Right atrium auricular region (tissue), 2 donors: Measurements from ENCODE around the gene FBXO11. TPM values are rescaled to one million over a fixed set of nuclear protein-coding genes. Genes with fewer than 3 reads are reported as not detected.
A peak's percentile ranks its signal among the peaks of the same experiment; 100 is the strongest.

Experiments
- DNase-seq: peaks from one replicate; pipeline ENCODE4 v3.0.0-alpha.2; 2019; ENCODE audit warnings: low spot score
- H3K27ac ChIP-seq, 2 donors: fragments of 200-600 bp; sonication (generic); 1 replicate in 1 of 2; 2 replicates in 1 of 2; pipeline ENCODE4 v1.5.1; 2016 to 2019
- H3K27me3 ChIP-seq, 2 donors: fragments of 200-600 bp; sonication (generic); one replicate each; pipeline versions ENCODE4 v1.5.1 to v1.6.0; 2017 to 2019
- H3K36me3 ChIP-seq: fragments of 200-600 bp; sonication (generic); one replicate; pipeline ENCODE4 v1.5.1; 2016
- H3K4me1 ChIP-seq, 2 donors: fragments of 200-600 bp; sonication (generic); one replicate each; pipeline versions ENCODE4 v1.5.1 to v1.6.0; 2017 to 2019
- H3K4me3 ChIP-seq, 2 donors: fragments of 200-600 bp; sonication (generic); 1 replicate in 1 of 2; 2 replicates in 1 of 2; pipeline ENCODE4 v1.5.1; 2017 to 2019; ENCODE audit warnings: mild to moderate bottlenecking in 1 of 2, moderate library complexity in 1 of 2
- H3K9me3 ChIP-seq, 2 donors: fragments of 200-600 bp; sonication (generic); one replicate each; pipeline ENCODE4 v1.5.1; 2019
- total RNA-seq, 2 donors: library from RNA; depleted of rRNA; stranded (reverse); fragments of >200 nt; gene quantifications; one replicate each; pipeline ENCODE4 v1.1.0, GENCODE V29; 2016
- TF ChIP-seq, protein P1 (sequence below), 2 donors: fragments of 200-600 bp; sonication (generic); IDR thresholded peaks; one replicate each; pipeline ENCODE4 v1.5.1; 2019; ENCODE audit warnings: antibody characterized with exemption in 2 of 2

FBXO11 gene
- total RNA-seq, result 10 to 100 TPM; 28.6 to 31.7 TPM

DNA sequence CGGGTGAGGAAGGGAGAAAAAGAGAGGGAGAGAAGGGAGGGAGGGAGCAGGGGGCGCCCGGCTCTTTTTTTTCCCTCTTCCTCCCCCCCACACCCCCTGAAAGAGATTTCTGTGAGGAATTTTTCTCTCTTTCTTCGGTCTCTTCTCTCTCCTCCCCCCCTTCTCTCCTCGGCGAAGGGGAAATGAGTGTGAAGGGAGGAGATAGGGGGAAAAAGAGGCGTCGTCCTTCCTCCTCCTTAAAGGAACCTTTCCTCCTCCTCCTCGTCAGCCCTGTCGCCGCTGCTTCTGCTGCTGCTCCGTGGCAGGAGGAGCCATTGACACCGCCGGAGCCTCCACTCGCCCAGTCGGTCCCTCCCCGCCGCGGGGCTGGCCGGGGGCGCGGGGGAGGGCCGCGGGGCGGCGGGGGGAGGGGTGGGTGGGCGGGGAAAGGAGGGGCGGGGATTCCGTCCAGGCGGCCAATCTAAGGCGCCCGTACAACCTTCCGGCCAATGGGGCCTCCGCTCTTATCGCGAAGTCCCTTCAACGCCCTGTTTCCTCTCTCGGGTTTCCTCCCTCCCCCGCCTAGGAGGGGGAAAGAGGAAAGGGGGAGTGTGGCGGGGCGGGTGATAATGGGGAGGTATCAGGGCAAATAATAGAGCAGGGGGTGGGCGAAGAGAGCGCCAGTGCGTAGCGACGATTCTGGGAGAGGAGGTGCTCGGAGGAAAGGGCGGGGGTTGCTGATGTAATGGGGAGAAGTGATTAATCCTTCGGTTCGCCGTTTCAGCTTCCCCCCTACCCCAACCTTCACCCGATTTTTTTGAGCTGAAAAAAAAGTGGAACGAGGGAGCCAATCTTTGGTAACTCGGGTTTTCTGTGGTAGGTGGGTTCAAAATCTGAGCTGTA, at the start of gene FBXO11:
FBXO11 (minus strand) TSS at position 342 of the 882 bp plus-strand sequence. CDS start 778 bp downstream, outside the sequence.
- Histone ChIP-seq H3K4me3 (peak within 1 kb of the TSS; percentile 89 to 96), H3K27me3 (no peaks in the 10 kb centered on the region), H3K9me3 (no peaks in the 10 kb centered on the region), H3K27ac (peak within 1 kb of the TSS; percentile 99), H3K4me1 (peaks cover 0 to 31% of the 10 kb centered on the region in 2 donors), H3K36me3 (no peaks in the 10 kb centered on the region)
- TF ChIP-seq, protein P1, sequence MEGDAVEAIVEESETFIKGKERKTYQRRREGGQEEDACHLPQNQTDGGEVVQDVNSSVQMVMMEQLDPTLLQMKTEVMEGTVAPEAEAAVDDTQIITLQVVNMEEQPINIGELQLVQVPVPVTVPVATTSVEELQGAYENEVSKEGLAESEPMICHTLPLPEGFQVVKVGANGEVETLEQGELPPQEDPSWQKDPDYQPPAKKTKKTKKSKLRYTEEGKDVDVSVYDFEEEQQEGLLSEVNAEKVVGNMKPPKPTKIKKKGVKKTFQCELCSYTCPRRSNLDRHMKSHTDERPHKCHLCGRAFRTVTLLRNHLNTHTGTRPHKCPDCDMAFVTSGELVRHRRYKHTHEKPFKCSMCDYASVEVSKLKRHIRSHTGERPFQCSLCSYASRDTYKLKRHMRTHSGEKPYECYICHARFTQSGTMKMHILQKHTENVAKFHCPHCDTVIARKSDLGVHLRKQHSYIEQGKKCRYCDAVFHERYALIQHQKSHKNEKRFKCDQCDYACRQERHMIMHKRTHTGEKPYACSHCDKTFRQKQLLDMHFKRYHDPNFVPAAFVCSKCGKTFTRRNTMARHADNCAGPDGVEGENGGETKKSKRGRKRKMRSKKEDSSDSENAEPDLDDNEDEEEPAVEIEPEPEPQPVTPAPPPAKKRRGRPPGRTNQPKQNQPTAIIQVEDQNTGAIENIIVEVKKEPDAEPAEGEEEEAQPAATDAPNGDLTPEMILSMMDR (IDR thresholded peaks at IDR 0.05), result peak in 1 of 2 donors; percentile 69
- peak; percentile 97 for DNase-seq

DNA sequence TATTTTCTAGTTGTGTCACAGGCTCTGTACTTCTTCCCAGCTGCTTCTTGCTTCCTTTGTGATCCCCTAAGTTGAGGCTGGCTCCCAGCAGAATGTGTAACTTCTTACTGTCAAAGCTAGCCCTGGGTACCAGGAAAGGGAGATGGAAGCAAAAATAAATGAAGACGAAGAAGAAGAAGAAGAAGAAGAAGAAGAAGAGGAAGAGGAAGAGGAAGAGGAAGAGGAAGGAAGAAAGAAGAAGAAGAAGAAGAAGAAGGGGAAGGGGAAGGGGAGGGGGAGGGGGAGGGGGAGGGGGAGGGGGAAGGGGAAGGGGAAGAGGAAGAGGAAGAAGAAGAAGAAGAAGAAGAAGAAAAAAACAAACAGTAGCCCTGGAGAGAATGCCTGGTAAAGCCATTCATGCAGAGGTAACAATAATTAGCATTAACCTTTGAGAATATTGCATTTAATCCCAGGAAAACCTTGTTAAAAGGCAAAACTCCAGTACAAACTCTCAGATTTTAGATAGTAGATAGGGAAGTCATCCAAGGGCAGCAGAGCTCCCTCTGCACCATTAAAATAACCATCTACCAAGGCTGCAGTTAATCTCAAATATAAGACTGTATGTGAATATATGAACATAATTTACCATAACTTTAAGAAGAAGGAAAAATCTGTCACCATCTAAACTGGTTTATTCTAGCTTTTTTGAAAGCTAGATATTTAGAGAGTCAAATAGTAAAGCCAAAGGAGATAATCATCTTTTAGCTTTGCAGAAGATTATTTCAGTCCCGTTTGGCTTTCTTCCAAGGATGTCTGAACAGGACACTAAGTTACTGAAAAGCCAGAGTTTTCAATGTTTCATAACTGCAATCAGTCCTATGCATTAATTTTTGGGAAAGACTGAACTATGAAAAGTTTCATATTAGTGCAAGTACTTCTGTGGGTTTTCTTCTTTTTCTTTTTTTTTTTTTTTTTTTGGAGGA, 44.3 kb upstream of the FBXO11 start:
- no peaks in the 10 kb centered on the region for H3K9me3 ChIP-seq
- DNase-seq, result no peak
- H3K4me3 ChIP-seq, result no peak overlapping the region
- TF ChIP-seq, protein P1 (IDR thresholded peaks at IDR 0.05), result no peak
- H3K27me3 ChIP-seq, result no peaks in the 10 kb centered on the region
- H3K36me3 ChIP-seq, result no peaks in the 10 kb centered on the region
- H3K4me1 ChIP-seq, result no peaks in the 10 kb centered on the region
- H3K27ac ChIP-seq, result no peak overlapping the region

DNA sequence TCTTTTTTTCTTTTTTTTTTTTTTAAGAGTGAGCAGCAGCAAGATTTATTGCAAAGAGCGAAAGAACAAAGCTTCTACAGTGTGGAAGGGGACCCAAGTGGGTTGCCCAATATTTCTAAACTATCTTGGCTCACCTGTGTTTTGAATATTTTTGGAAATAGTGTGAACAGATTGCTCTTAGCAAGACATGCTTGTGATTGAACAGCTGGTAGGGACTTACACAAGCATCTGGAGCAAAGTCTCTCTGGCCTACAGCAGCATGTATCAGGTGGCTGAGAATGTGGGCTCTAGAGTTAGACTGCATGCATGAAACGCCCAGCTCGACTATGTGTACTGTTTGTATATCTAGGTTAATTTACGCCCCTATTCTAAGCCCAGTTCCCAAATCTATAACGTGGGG, 40.3 kb upstream of the FBXO11 start:
- Histone ChIP-seq H3K27ac (no peak overlapping the region), H3K9me3 (no peaks in the 10 kb centered on the region), H3K4me3 (no peak overlapping the region), H3K27me3 (no peaks in the 10 kb centered on the region), H3K4me1 (no peaks in the 10 kb centered on the region), H3K36me3 (no peaks in the 10 kb centered on the region)
- TF ChIP-seq, protein P1 (IDR thresholded peaks at IDR 0.05), result no peak
- no peak for DNase-seq

DNA sequence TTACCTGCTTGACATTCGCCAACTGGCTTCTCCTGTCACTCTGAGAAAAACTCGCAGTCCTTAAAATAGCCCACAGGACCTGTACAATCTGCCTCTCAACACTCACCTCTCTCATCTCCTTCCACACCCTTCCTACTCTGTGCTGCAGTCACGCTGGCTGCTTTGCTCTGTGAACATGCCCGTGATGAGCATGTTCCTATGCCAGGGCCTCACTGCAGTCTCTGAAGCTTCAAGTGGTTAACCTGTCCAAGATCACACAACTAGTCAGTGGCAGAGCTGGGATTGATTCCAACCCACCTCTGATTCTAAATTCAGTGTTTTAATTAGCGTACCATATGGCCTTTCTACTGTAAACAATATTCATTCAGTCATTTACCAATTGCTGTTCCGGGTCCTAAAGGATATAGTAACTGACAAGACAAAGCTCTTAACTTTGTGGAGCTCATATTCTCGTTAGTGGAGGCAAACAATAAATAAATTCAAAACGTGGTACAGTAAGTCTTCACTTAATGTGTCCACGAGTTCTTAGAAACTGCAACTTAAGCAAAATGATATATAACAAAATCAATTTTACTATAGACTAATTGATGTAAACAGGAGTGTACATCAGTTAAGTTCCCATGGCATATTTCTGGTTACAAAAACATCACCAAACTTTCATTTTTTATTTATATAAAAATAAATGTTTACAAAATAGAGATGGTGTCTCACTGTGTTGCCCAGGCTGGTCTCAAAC, 38.9 kb upstream of the FBXO11 start:
- H3K4me1 ChIP-seq, result no peaks in the 10 kb centered on the region
- H3K27ac ChIP-seq, result no peak overlapping the region
- H3K9me3 ChIP-seq, result no peaks in the 10 kb centered on the region
- no peak for DNase-seq
- no peak overlapping the region for H3K4me3 ChIP-seq
- TF ChIP-seq, protein P1 (IDR thresholded peaks at IDR 0.05), result no peak
- H3K36me3 ChIP-seq, result no peaks in the 10 kb centered on the region
- no peaks in the 10 kb centered on the region for H3K27me3 ChIP-seq

DNA sequence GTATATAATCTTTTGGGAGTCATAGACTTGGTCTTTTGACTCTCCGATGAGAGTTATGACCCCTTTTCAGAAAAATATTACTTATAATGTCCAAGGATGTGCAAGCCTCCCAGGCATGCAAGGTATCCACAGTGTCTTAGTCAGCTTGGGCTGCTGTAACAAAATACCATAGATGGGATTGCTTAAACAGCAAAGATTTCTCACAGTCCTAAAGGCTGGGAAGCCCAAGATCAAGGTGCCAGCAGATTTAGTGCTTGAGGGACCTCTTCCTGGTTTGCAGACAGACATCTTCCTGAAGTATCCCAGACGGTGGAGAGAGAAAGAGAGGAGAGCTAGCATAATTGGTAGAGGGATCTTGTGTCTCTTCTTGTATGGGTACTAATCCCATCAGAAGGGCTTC, 35.6 kb upstream of the FBXO11 start:
- no peak overlapping the region for H3K4me3 ChIP-seq
- no peaks in the 10 kb centered on the region for H3K4me1 ChIP-seq
- no peaks in the 10 kb centered on the region for H3K9me3 ChIP-seq
- DNase-seq, result no peak
- no peaks in the 10 kb centered on the region for H3K27me3 ChIP-seq
- H3K36me3 ChIP-seq, result no peaks in the 10 kb centered on the region
- H3K27ac ChIP-seq, result no peak overlapping the region
- TF ChIP-seq, protein P1 (IDR thresholded peaks at IDR 0.05), result no peak
